HG03378 (cell line): Measurements from ENCODE around the gene RRP36.

Experiments used
- ATAC-seq: cut with Tn5 transposase; IDR thresholded peaks from one replicate; pipeline ENCODE4 v1.9.1; 2021; ENCODE audit warnings: mild to moderate bottlenecking, moderate library complexity; ENCODE audit not compliant: unreplicated experiment

Gene RRP36

DNA sequence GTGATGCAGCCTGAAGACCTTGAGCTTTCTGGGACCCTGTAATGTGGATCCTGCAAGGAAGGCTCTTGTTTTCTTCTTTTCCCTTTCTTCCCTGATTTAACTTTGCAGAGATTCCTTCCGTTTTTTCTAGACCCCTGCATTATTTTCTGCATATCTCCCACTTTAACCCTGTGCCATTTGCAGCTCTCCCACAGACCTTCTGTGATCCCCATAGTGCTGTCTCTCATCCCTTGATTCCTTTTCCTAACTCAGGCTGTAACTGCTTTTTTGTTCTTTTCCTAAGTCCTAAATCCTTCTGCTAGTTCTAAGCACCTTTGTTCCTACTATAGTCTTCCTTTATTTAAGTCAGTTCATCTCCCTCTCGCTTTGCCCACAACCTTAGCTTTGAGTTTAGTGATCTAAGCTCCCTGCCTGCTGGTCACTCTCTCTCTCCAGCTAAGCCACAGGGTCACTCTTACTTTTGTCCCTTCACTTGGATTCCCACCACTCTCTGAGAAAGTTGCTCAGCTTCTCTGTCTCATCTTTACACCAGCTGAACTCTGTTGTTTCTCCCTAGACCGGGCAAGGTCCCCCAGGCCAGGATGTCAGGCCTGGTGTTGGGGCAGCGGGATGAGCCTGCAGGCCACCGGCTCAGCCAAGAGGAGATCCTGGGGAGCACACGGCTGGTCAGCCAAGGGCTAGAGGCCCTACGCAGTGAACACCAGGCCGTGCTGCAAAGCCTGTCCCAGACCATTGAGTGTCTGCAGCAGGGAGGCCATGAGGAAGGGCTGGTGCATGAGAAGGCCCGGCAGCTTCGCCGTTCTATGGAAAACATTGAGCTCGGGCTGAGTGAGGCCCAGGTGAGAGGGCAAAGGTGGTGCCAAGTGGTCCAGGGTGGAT, 39.6 kb downstream of the RRP36 start:
- ATAC-seq = no peak

DNA sequence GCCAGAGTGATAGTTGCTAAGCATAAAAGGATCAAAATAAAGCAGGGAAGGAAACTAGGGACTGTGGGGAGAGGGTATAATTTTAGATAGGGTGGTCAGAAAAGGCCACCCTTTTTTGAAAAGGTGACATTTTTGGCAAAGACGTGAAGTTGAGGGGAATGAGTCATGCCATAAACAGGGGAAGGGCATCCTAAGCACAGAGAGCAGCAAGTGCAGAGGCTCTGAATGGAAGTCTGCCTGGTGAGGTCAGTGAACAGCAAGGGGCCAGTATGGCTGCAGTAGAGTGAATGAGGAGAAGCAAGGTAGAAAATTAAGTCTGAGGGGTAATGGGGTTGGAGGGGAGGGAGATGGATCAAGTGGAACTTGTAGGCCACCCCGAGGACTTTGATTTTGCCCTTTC, 40.4 kb downstream of the RRP36 start:
- ATAC-seq = no peak

DNA sequence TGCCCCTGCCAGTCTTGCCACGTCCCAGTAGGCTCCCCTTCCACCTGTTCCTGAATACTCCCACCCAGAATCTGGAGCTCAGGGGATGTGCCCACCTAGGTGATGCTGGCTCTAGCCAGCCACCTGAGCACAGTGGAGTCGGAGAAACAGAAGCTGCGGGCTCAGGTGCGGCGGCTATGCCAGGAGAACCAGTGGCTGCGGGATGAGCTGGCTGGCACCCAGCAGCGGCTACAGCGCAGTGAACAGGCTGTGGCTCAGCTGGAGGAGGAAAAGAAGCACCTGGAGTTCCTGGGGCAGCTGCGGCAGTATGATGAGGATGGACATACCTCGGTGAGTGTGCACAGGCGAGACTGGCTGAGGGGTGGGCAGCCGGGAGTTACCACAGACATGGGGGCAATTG, 41.4 kb downstream of the RRP36 start:
- ATAC-seq = no peak

DNA sequence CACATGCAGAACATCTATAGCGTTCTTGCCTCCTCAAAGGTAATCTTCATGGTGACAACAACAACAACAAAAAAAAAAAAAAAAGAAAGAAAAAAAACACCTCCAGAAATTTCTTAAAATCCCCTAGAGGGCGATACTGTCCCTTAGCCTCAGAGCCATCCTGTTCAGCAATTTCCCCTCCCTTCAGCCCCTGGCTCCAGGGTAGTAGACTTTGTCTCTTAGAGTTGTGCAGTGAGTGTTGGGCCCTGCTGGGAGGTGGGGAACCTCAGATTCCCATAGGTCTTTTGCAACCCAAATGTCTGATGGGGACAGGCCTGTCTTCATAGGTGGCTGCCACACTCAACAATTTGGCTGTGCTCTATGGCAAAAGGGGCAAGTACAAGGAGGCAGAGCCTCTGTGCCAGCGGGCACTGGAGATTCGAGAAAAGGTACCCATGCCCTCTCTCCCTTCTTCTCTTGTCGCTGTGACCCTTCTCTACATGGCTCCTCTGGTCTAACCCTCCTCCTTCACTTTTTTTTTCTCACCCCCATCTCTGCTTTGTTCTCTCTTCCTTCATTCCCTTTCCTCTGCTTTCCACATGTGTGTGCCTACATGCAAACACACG, 48.7 kb downstream of the RRP36 start:
- ATAC-seq = no peak

DNA sequence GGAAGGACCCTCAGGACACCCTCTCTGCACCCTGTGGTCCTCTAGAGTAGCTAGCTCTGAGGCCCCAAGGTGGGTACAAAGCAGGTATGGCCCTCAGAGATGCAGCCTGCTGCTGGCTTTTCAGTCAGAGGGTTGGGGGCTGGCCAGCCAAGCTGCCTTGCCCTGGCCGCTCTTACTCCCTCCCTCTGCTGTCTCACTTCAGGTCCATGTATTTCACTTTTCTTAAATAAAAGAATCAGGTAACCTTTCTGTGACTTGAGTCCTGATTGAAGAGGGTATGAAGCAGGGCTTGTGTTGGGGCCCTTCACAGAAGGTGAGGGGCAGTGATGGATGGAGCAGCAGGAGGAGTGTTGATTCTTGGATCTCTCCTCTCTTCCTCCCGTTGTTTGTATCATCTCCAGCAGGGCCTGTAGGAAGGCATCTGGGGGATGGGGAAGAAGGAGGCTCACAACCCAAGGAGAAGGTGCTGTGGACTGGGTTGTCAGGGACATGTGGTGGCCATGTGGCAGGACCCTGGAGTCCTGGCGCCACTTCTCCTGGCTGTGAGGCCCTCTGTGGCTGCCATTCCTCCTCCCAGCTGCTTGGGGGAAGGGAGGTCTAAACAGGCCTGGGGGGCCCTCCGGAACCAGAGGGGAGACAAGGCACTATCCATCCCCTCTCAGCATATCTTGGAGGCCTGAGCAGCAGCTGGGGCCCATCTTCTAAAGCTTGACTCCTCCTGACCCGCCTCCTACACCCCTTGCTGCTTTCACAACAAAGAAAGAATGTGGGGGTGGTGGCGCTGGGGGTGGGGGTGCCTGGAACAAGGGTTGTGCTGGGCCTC, 53.6 kb downstream of the RRP36 start:
- ATAC-seq = no peak

DNA sequence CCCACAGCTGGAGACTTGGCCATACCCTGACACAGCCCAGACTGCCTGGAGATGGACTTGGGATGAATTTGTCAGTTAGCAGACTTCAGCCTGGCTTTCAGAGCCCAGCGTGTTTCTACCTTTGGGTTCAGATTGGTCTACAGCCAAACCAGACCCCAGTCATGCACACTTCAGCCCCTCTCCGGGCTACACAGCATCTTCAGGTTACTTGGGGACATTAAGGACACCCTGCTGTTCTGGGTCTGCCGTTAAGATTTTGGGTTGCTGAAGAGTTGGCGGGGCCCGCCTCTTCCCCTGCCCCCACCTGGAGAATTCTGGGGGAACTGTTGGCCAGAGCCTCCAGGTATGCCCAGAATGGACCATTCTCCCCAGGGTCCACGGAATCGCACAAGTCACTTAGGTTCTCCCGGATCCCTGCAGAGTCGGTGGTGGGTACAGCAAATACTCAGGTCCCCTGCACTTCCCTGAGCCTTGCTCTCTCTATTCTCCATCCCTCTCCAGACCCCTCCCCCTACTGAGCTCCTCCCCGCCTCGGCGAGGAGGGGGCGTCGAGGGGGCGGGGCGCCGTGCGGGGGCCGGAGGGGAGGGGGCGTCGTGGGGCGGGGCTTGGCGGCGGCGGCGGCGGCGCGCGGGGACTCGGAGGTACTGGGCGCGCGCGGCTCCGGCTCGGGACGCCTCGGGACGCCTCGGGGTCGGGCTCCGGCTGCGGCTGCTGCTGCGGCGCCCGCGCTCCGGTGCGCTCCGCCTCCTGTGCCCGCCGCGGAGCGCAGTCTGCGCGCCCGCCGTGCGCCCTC, 54.4 kb downstream of the RRP36 start, which contains the start of gene PTK7:
Gene PTK7 (plus strand): TSS at position 645 of the 794 bp plus-strand sequence. CDS start 175 bp downstream, outside the sequence.
- no peak for ATAC-seq

DNA sequence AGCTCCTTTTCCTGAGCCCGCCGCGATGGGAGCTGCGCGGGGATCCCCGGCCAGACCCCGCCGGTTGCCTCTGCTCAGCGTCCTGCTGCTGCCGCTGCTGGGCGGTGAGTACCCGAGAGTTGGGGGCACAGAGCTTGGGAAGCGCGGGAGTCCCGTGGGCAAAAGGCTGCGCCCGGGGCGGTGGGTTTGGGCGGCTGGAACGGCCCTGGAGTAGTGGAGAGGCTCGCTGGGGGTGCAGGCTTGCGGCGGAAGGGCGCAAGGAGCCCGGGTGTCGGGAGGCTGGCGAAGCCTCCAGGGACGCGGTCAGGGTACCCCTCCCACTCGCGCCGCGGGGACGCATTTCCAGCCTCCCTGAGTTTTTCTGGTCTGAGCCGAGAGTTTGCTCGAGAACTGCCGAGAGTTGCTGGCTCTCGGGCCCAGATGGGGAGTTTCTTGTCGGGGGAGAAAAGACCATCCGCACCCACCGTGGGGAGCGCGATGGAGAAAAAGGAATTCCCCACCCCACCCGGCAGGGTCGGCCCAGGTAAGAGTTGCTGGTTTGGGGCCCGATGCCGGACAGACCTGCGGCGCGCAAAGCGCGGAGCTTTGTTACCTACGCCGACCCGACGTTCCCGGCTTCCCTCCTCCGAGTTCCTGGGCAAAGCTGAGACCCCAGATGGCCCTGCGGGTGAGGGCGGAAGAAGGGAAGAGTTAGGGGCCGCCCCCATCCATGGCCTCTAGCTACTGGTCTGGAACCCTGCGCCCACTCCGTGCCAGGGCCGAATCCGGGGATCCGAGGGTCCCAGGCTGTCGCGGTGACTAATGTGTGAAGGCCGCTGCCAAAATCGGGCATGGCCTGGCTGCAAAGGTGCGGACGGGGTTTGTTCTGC, 55.3 kb downstream of the RRP36 start:
- ATAC-seq = no peak

DNA sequence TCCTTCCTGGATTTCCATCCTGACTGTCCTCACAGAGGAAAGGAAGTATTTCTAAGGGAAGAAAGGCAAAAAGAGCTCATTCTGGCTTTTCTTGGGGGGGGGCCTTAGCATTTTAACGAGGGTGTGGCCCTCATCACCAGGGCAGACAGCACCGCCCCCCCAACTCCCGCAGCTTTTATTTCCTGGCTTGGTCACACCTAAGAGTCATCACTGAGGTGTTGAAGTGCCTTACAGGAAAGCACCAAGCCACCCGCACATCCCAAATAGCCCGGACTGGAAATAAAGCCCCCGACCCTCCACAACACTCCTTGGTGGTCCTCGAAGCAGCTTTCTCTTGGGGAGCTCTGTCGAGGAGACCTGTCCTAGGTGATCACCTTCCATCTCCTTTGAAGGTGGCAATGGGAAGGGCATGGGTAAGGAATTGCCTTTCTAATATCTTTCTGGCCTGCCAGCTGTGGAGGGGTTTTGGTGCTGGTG, 55.9 kb downstream of the RRP36 start:
- ATAC-seq = no peak

DNA sequence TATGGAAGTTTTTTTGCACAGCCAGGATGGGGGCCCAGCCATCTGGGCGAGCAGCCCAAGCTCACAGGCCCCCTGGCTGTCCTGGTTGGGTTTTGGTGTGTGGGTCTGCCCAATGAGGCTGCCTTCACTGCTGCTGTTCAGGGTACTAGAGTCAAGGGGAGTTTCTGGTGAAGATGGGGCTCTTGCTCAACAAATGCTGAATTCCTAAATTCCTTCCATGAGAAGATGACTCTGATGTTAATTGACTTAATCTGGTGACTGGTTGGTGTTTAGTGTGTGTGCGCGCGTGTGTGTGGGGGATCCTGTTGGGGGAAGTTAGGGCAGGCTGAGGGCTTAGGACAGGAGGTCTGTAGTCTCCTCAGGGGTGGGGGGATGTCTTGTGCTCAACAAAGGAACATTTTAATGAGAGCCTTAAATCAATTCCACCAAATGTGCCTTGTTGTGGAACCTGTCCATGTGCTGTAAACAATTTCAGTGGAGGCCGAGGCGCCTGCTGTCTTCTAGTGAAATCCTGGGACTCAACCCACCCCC, 56.6 kb downstream of the RRP36 start:
- ATAC-seq = no peak

DNA sequence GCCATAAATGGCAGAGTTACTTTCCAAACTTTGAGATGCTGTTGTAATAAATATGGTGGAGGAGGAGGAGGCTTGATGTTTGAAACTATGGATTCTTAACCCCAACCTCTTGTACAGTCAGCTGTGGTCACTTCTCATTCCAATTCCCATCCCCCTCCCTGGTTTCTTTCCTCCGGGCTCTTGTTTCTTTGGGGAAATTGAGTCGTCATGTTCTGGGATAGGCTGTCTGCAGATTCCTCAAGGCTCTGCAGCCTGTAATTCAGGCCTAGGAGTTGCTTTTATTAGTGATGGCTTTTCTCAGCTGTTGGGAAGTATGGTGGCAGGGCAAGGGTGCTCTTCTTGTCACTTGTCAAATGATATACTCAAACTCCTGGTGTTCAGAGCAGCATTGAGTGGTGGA, 57.3 kb downstream of the RRP36 start:
- ATAC-seq = no peak
